ENCODE measurements around the gene BGN.

BGN gene

DNA sequence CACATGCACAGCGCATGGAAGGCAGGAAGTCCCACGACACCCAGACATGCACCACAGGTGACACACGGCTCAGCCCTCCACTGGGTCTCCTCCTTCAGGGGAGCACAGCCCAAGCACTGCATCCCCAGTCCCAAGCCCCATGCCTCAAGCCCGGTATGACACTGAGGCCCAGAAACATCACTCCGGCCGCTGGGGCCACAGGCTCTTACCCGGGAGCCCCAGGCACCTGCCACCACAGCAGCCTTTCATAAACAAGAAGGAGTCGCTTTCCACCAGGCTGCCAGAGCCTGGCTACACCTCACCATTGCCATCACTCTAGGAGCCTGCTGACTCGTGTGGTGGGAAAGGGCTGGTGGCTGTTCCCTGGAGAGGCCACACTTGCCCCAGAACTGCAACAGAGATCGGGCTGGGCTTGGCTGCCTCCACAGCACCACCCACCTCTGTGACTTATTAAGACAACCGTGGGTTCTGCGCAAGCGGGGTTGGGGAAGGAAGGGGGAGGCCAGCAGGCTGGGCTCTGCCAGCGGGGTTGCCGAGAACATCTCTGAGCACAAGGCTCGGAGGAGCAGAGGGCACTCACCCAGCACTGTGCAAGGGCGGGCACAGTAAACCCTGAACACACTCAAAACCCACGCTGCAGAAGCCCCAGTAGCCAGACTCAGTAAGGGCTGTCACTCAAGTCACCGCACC, 28.9 kb upstream of the BGN start:
- no peak for ATAC-seq
- TF ChIP-seq PPARA (CRISPR knock-in tag; IDR thresholded peaks at IDR 0.05; ENCODE audit: borderline replicate concordance): no peak
- TF ChIP-seq ZFP30 (CRISPR knock-in tag; IDR thresholded peaks at IDR 0.05): no peak
- no peak for TF ChIP-seq CSDC2 (CRISPR knock-in tag; IDR thresholded peaks at IDR 0.05)
- no peak for TF ChIP-seq ESRRG (CRISPR knock-in tag; IDR thresholded peaks at IDR 0.05)
- TF ChIP-seq ISL1 (CRISPR knock-in tag; IDR thresholded peaks at IDR 0.05): no peak
- TF ChIP-seq TOX (CRISPR knock-in tag; IDR thresholded peaks at IDR 0.05; ENCODE audit: borderline replicate concordance): no peak
- TF ChIP-seq, protein P1, sequence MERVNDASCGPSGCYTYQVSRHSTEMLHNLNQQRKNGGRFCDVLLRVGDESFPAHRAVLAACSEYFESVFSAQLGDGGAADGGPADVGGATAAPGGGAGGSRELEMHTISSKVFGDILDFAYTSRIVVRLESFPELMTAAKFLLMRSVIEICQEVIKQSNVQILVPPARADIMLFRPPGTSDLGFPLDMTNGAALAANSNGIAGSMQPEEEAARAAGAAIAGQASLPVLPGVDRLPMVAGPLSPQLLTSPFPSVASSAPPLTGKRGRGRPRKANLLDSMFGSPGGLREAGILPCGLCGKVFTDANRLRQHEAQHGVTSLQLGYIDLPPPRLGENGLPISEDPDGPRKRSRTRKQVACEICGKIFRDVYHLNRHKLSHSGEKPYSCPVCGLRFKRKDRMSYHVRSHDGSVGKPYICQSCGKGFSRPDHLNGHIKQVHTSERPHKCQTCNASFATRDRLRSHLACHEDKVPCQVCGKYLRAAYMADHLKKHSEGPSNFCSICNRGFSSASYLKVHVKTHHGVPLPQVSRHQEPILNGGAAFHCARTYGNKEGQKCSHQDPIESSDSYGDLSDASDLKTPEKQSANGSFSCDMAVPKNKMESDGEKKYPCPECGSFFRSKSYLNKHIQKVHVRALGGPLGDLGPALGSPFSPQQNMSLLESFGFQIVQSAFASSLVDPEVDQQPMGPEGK (CRISPR knock-in tag; IDR thresholded peaks at IDR 0.05; ENCODE audit: borderline replicate concordance): no peak
- TF ChIP-seq, protein P2, sequence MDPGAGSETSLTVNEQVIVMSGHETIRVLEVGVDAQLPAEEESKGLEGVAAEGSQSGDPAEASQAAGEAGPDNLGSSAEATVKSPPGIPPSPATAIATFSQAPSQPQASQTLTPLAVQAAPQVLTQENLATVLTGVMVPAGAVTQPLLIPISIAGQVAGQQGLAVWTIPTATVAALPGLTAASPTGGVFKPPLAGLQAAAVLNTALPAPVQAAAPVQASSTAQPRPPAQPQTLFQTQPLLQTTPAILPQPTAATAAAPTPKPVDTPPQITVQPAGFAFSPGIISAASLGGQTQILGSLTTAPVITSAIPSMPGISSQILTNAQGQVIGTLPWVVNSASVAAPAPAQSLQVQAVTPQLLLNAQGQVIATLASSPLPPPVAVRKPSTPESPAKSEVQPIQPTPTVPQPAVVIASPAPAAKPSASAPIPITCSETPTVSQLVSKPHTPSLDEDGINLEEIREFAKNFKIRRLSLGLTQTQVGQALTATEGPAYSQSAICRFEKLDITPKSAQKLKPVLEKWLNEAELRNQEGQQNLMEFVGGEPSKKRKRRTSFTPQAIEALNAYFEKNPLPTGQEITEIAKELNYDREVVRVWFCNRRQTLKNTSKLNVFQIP (CRISPR knock-in tag; IDR thresholded peaks at IDR 0.05; ENCODE audit: borderline replicate concordance, low read depth): no peak
- no peak for TF ChIP-seq ARNTL (CRISPR knock-in tag; IDR thresholded peaks at IDR 0.05; ENCODE audit: borderline replicate concordance, low read depth)
- no peak for TF ChIP-seq ZNF565 (CRISPR knock-in tag; conservative IDR thresholded peaks at IDR 0.05; ENCODE audit: low read depth)
- TF ChIP-seq ZNF8 (CRISPR knock-in tag; IDR thresholded peaks at IDR 0.05): no peak
- TF ChIP-seq ZNF70 (CRISPR knock-in tag; IDR thresholded peaks at IDR 0.05): no peak
- TF ChIP-seq, protein P3, sequence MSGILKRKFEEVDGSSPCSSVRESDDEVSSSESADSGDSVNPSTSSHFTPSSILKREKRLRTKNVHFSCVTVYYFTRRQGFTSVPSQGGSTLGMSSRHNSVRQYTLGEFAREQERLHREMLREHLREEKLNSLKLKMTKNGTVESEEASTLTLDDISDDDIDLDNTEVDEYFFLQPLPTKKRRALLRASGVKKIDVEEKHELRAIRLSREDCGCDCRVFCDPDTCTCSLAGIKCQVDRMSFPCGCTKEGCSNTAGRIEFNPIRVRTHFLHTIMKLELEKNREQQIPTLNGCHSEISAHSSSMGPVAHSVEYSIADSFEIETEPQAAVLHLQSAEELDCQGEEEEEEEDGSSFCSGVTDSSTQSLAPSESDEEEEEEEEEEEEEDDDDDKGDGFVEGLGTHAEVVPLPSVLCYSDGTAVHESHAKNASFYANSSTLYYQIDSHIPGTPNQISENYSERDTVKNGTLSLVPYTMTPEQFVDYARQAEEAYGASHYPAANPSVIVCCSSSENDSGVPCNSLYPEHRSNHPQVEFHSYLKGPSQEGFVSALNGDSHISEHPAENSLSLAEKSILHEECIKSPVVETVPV (CRISPR knock-in tag; IDR thresholded peaks at IDR 0.05): no peak
- no peak for TF ChIP-seq RARB (CRISPR knock-in tag; IDR thresholded peaks at IDR 0.05)
- TF ChIP-seq, protein P4, sequence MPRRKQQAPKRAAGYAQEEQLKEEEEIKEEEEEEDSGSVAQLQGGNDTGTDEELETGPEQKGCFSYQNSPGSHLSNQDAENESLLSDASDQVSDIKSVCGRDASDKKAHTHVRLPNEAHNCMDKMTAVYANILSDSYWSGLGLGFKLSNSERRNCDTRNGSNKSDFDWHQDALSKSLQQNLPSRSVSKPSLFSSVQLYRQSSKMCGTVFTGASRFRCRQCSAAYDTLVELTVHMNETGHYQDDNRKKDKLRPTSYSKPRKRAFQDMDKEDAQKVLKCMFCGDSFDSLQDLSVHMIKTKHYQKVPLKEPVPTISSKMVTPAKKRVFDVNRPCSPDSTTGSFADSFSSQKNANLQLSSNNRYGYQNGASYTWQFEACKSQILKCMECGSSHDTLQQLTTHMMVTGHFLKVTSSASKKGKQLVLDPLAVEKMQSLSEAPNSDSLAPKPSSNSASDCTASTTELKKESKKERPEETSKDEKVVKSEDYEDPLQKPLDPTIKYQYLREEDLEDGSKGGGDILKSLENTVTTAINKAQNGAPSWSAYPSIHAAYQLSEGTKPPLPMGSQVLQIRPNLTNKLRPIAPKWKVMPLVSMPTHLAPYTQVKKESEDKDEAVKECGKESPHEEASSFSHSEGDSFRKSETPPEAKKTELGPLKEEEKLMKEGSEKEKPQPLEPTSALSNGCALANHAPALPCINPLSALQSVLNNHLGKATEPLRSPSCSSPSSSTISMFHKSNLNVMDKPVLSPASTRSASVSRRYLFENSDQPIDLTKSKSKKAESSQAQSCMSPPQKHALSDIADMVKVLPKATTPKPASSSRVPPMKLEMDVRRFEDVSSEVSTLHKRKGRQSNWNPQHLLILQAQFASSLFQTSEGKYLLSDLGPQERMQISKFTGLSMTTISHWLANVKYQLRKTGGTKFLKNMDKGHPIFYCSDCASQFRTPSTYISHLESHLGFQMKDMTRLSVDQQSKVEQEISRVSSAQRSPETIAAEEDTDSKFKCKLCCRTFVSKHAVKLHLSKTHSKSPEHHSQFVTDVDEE (CRISPR knock-in tag; IDR thresholded peaks at IDR 0.05): no peak
- TF ChIP-seq OSR1 (CRISPR knock-in tag; IDR thresholded peaks at IDR 0.05): no peak
- TF ChIP-seq, protein P5, sequence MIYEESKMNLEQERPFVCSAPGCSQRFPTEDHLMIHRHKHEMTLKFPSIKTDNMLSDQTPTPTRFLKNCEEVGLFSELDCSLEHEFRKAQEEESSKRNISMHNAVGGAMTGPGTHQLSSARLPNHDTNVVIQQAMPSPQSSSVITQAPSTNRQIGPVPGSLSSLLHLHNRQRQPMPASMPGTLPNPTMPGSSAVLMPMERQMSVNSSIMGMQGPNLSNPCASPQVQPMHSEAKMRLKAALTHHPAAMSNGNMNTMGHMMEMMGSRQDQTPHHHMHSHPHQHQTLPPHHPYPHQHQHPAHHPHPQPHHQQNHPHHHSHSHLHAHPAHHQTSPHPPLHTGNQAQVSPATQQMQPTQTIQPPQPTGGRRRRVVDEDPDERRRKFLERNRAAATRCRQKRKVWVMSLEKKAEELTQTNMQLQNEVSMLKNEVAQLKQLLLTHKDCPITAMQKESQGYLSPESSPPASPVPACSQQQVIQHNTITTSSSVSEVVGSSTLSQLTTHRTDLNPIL (CRISPR knock-in tag; IDR thresholded peaks at IDR 0.05; ENCODE audit: low read depth): no peak
- no peak for TF ChIP-seq SNAI2 (CRISPR knock-in tag; IDR thresholded peaks at IDR 0.05)
- no peak for TF ChIP-seq TCF4 (CRISPR knock-in tag; IDR thresholded peaks at IDR 0.05; ENCODE audit: borderline replicate concordance)
- TF ChIP-seq BACH2 (CRISPR knock-in tag; IDR thresholded peaks at IDR 0.05; ENCODE audit: borderline replicate concordance): no peak

DNA sequence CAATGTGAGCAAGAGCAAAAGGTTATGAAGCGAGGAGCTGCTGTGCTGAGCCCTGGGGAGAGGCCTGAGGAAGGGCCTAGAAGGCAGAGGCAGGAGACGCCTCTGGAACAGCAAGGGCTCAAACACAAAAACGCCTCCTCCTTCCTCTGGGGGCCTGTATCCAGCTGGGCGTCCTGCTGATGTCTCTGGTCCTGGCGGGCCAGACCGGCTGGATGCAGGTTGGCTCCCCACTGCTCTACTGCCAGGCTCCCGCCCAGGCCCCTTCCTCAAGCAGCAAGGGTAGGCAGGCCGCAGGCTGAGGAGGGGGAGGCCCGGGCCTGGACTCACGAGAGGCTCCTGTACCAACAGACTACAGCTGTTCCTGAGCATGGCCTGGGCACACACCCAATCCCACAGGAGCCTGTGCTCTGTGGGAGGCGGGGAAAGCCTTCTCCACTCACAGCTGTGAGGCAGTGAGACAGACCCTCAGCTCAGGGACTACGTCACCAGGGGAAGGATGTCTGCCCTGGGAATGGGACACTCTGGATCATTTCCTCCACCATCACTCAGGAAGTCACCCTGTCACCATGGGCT, 26.7 kb upstream of the BGN start:
- ATAC-seq: no peak
- TF ChIP-seq OSR1 (CRISPR knock-in tag; IDR thresholded peaks at IDR 0.05) (no peak), TCF4 (CRISPR knock-in tag; IDR thresholded peaks at IDR 0.05; ENCODE audit: borderline replicate concordance) (no peak), GLIS3 (CRISPR knock-in tag; IDR thresholded peaks at IDR 0.05) (no peak), ZNF70 (CRISPR knock-in tag; IDR thresholded peaks at IDR 0.05) (no peak), ESRRG (CRISPR knock-in tag; IDR thresholded peaks at IDR 0.05) (no peak), ISL1 (CRISPR knock-in tag; IDR thresholded peaks at IDR 0.05) (no peak), ZC3H10 (CRISPR knock-in tag; IDR thresholded peaks at IDR 0.05) (no peak), ZFP3 (CRISPR knock-in tag; IDR thresholded peaks at IDR 0.05) (no peak)
- TF ChIP-seq, protein P1 (CRISPR knock-in tag; IDR thresholded peaks at IDR 0.05; ENCODE audit: borderline replicate concordance): no peak
- TF ChIP-seq, protein P2 (CRISPR knock-in tag; IDR thresholded peaks at IDR 0.05; ENCODE audit: borderline replicate concordance, low read depth): no peak
- TF ChIP-seq, protein P5 (CRISPR knock-in tag; IDR thresholded peaks at IDR 0.05; ENCODE audit: low read depth): no peak

Data from SK-N-SH treated with all-trans-retinoic acid at 6 μM for 48 hours (cell line).